ENCODE results near the gene FOXL2.

Gene FOXL2

GRCh38 chr3:138941259-138941885 is 5.6 kb downstream of the FOXL2 start:
- TF ChIP-seq, protein P1, sequence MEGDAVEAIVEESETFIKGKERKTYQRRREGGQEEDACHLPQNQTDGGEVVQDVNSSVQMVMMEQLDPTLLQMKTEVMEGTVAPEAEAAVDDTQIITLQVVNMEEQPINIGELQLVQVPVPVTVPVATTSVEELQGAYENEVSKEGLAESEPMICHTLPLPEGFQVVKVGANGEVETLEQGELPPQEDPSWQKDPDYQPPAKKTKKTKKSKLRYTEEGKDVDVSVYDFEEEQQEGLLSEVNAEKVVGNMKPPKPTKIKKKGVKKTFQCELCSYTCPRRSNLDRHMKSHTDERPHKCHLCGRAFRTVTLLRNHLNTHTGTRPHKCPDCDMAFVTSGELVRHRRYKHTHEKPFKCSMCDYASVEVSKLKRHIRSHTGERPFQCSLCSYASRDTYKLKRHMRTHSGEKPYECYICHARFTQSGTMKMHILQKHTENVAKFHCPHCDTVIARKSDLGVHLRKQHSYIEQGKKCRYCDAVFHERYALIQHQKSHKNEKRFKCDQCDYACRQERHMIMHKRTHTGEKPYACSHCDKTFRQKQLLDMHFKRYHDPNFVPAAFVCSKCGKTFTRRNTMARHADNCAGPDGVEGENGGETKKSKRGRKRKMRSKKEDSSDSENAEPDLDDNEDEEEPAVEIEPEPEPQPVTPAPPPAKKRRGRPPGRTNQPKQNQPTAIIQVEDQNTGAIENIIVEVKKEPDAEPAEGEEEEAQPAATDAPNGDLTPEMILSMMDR (IDR thresholded peaks at IDR 0.05; ENCODE audit: low read depth, low read length), result peak; percentile 39
- no peak for DNase-seq (ENCODE audit: extremely low read depth, low read depth)

DNA sequence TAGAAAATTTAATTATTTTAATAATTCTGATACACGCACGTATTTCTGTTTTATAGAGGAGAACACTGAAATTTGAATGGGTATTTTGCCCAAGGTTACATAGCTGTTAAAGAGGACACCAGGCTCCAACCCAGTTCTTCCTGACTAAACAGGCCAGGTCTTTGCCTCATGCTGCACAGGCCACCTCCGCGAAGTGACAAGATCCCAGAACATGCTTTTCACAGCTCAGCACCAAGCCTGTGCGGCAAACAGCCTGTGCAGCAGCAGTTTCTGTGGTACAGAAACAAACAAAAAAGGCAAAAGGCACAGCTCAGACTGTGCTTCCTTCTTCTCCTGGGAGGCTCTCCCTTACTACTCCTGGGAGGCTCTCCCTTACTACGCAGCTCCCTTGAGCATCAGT is 6.5 kb downstream of the FOXL2 start:
- no peak for DNase-seq (ENCODE audit: extremely low read depth, low read depth)
- TF ChIP-seq, protein P1 (IDR thresholded peaks at IDR 0.05; ENCODE audit: low read depth, low read length), result no peak

GRCh38 chr3:138939561-138940241 is 7.2 kb downstream of the FOXL2 start:
- DNase-seq (ENCODE audit: extremely low read depth, low read depth), result no peak
- TF ChIP-seq, protein P1 (IDR thresholded peaks at IDR 0.05; ENCODE audit: low read depth, low read length), result no peak

DNA sequence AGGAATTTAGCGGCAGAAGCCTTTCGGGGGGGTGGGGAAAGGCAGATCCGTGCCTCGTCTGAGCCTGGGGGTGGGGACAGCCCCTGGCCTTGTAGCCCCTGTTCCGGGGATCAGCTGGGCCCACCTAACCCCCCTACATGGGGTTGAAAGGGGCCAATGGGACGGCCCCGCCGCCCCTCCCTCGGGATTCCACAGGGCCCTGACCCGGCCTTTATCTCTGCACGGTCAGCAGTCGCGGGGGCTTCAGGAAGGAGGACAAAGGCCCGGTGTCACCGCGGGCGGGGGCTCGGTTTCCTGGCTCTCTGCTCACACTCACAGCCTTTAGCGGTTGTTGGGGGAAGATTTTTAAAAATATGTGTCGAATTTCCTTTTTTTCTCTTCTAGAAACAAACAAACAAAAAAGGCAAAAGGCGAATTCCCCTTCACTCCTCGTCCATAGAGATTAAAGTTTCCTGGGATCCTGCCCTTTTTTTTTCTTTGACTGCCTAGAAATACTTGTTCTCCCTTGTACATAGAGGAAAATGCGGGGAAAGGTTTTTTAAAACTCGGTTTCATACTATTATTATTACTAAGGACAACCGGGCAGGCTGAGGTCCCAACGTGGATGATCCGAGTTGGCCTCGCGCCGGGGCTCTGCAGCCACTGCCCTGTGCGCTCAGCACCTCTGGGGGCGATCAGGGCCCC is 7.9 kb downstream of the FOXL2 start:
- DNase-seq (ENCODE audit: extremely low read depth, low read depth), result no peak
- TF ChIP-seq, protein P1 (IDR thresholded peaks at IDR 0.05; ENCODE audit: low read depth, low read length), result no peak

DNA sequence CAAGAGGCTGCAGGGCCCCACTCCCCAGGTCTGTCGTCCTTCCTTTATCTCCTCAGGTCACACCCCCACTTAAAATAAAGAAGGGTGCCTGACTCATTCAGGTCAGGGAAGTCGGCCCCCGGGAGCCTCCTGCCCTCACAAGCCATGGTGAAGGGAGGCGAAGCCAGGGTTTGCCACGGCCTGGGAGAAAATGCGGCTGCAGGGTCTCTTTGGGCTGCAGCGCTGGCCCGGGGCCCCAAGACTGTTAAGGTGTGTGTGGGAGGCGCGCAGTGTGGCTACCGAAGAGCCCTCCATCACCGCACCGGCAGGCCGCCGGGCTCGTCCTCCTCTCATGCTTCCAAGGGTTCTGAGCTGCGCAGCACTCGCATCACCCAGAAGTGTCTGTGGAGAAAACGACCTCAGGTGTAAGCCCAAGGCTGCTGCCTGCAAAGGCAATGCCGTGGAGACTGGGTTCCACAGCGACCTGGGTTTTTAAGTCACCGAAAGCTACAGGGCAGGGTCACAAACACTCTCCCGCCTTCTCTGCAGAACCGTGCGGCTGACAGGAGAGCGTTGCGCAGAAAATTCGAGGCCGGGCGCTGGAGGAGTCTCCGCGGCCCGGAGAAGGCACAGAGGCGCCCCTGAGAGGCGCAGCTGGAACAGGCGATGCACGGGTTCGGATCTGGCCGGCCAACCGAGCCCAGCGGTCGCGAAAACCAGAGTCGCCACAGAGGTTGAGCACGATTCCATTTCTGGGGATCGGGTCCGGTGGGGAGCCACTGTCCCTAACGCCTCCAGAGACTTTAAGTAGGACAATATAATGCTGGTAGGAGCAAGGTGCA is 8.7 kb downstream of the FOXL2 start:
- TF ChIP-seq, protein P1 (IDR thresholded peaks at IDR 0.05; ENCODE audit: low read depth, low read length), result no peak
- no peak for DNase-seq (ENCODE audit: extremely low read depth, low read depth)

DNA sequence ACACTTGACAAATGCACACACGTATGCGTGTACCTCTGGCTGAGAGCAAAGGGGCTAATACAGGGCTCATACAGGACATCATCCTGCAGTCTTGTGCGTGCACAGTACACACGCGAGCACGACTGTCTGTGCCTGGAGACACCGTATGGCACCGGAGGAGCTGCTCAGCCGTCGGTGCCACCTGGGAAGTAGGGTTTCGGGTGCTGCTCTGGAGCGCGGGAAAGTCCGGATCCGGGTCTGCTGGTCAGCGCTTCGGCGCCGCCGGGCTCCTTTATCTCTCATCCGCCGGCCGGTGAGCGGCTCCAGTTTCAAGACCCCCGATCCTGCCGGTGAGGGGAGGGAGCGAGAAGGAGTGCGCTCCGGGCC is 9.3 kb downstream of the FOXL2 start:
- TF ChIP-seq, protein P1 (IDR thresholded peaks at IDR 0.05; ENCODE audit: low read depth, low read length), result no peak
- no peak for DNase-seq (ENCODE audit: extremely low read depth, low read depth)
